OCI-LY1 (cell line): ENCODE results near the gene SLC25A17.

Experiments
- H2AFZ ChIP-seq: fragments of 200-600 bp; sonication (generic), shearing (Covaris generic); 2 replicates; pipeline ENCODE4 v1.6.0; 2014; ENCODE audit warnings: antibody characterized with exemption, mild to moderate bottlenecking, low read length
- H3F3A ChIP-seq: fragments of 200-600 bp; sonication (generic), shearing (Covaris generic); 2 replicates; pipeline ENCODE4 v1.6.0; 2014; ENCODE audit warnings: mild to moderate bottlenecking, antibody characterized with exemption, low read length, moderate library complexity; ENCODE audit not compliant: insufficient read depth
- H3K27ac ChIP-seq: fragments of 200-600 bp; sonication (generic); 2 replicates; pipeline ENCODE4 v1.5.1; 2014; ENCODE audit warnings: low read length, mixed run types, mild to moderate bottlenecking, low read depth; ENCODE audit not compliant: poor library complexity, severe bottlenecking
- H3K27me3 ChIP-seq: fragments of 200-600 bp; sonication (generic); 2 replicates; pipeline ENCODE4 v1.6.0; 2014; ENCODE audit warnings: antibody characterized with exemption, mild to moderate bottlenecking, low read length, moderate library complexity; ENCODE audit not compliant: insufficient read depth
- H3K36me3 ChIP-seq: fragments of 200-600 bp; sonication (generic); 2 replicates; pipeline ENCODE4 v1.6.1; 2014; ENCODE audit warnings: mild to moderate bottlenecking, antibody characterized with exemption, low read length, moderate library complexity, mixed read lengths; ENCODE audit not compliant: insufficient read depth
- H3K4me1 ChIP-seq: fragments of 200-600 bp; sonication (generic); 2 replicates; pipeline ENCODE4 v1.5.1; 2014; ENCODE audit warnings: mild to moderate bottlenecking, low read length, moderate library complexity; ENCODE audit not compliant: insufficient read depth, severe bottlenecking
- H3K4me2 ChIP-seq: fragments of 200-600 bp; sonication (generic), shearing (Covaris generic); 2 replicates; pipeline ENCODE4 v1.6.1; 2014; ENCODE audit warnings: low read length
- H3K4me3 ChIP-seq: fragments of 200-600 bp; sonication (generic); 2 replicates; pipeline ENCODE4 v1.5.1; 2014; ENCODE audit warnings: low read length, low read depth, mild to moderate bottlenecking, mixed read lengths; ENCODE audit not compliant: poor library complexity, severe bottlenecking
- H3K79me2 ChIP-seq: fragments of 200-600 bp; shearing (Covaris generic); 2 replicates; pipeline ENCODE4 v1.6.1; 2016; ENCODE audit warnings: mixed run types, low read length, mixed read lengths; ENCODE audit not compliant: insufficient read depth
- H3K9ac ChIP-seq: fragments of 200-600 bp; sonication (generic), shearing (Covaris generic); 2 replicates; pipeline ENCODE4 v1.6.1; 2014; ENCODE audit warnings: mild to moderate bottlenecking, low read length, mixed read lengths
- H3K9me2 ChIP-seq: fragments of 200-600 bp; sonication (generic), shearing (Covaris generic); 2 replicates; pipeline ENCODE4 v1.6.1; 2014; ENCODE audit warnings: low read depth, mild to moderate bottlenecking, low read length, mixed read lengths
- H3K9me3 ChIP-seq: fragments of 200-600 bp; shearing (Covaris generic); 2 replicates; pipeline ENCODE4 v1.6.1; 2014; ENCODE audit warnings: low read length, mixed read lengths
- H4K20me1 ChIP-seq: fragments of 200-600 bp; sonication (generic), shearing (Covaris generic); 2 replicates; pipeline ENCODE4 v1.6.0; 2016; ENCODE audit warnings: mild to moderate bottlenecking, low read length; ENCODE audit not compliant: insufficient read depth
- EZH2 ChIP-seq: fragments of 200-600 bp; sonication (generic), shearing (Covaris generic); IDR thresholded peaks from 2 replicates; pipeline ENCODE4 v1.8.0; 2017; ENCODE audit warnings: borderline replicate concordance, mixed run types, mild to moderate bottlenecking, antibody characterized with exemption, low read length, moderate library complexity, mixed read lengths
- TF ChIP-seq, protein P1 (sequence below): fragments of 200-600 bp; sonication (generic), shearing (Covaris generic); IDR thresholded peaks from 2 replicates; pipeline ENCODE4 v1.5.1; 2017; ENCODE audit warnings: mild to moderate bottlenecking, antibody characterized with exemption, low read length, moderate library complexity, mixed read lengths

The SLC25A17 gene

DNA sequence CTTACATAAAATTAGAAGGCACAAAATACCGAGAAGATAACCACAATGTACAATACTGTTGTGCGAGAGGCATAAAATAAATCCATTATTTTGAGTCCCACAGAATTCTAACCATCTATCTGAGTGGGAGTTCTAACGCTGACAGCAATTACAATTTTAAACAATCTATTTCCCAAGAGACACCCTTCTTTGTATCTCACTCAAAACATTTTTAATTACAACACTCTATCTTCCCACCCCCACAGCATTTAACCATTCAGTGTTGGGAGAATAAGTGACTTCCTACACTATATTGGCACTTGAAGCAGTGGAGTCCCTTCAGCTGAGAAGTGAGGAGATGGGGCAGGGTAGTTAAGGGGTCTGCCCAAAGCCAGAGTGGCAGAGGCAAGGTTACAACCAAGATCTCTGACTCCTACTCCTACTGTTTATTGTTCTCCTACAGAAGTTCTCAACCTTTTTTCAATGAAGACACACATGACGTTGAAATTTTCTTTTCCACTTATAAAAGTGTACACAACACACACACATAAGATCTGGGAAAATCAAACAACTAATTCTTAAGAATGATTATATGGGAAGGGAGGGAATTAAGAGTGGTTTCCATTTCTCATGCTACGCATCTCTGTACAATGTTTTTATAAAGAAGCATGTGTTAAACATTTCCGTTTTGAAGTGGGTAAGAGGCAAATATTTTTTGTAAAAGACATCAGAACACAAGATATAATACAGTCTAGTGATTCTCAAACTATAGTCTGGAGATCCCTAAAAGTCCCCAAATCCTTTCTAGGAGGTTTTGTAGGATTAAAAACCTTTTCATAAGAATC, 10.9 kb downstream of the SLC25A17 start:
- peaks cover 84% of the 10 kb centered on the region for H3K79me2 ChIP-seq
- no peaks in the 10 kb centered on the region for H3K9me2 ChIP-seq
- H4K20me1 ChIP-seq: no peaks in the 10 kb centered on the region
- no peak overlapping the region for H3K27ac ChIP-seq
- H3K4me2 ChIP-seq: no peak overlapping the region
- H3K4me1 ChIP-seq: peaks cover 4% of the 10 kb centered on the region
- no peaks in the 10 kb centered on the region for H3K9me3 ChIP-seq
- H3F3A ChIP-seq: no peaks in the 10 kb centered on the region
- H2AFZ ChIP-seq: no peak overlapping the region
- H3K36me3 ChIP-seq: peaks cover 68% of the 10 kb centered on the region
- TF ChIP-seq, protein P1, sequence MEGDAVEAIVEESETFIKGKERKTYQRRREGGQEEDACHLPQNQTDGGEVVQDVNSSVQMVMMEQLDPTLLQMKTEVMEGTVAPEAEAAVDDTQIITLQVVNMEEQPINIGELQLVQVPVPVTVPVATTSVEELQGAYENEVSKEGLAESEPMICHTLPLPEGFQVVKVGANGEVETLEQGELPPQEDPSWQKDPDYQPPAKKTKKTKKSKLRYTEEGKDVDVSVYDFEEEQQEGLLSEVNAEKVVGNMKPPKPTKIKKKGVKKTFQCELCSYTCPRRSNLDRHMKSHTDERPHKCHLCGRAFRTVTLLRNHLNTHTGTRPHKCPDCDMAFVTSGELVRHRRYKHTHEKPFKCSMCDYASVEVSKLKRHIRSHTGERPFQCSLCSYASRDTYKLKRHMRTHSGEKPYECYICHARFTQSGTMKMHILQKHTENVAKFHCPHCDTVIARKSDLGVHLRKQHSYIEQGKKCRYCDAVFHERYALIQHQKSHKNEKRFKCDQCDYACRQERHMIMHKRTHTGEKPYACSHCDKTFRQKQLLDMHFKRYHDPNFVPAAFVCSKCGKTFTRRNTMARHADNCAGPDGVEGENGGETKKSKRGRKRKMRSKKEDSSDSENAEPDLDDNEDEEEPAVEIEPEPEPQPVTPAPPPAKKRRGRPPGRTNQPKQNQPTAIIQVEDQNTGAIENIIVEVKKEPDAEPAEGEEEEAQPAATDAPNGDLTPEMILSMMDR: no peak
- no peak for TF ChIP-seq EZH2
- no peak overlapping the region for H3K4me3 ChIP-seq
- no peak overlapping the region for H3K9ac ChIP-seq
- H3K27me3 ChIP-seq: no peaks in the 10 kb centered on the region

DNA sequence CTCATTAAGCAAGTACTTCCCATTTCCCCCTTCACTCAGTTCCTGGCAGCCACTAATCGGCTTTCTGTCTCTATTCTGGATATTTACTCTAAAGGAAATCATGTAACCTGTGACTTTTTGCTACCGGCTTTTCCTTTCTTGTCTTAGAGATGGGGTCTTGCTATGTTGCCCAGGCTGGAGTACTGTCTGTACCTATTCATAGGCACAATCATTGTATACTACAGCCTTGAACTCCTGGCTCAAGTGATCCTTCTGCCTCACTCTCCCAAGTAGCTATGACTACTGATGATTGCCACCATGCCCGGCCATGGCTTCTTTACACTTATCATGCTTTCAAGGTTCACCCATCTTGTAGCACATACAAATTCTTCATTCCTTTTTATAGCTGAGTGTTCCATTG, 12.4 kb downstream of the SLC25A17 start:
- H3K27me3 ChIP-seq: no peaks in the 10 kb centered on the region

DNA sequence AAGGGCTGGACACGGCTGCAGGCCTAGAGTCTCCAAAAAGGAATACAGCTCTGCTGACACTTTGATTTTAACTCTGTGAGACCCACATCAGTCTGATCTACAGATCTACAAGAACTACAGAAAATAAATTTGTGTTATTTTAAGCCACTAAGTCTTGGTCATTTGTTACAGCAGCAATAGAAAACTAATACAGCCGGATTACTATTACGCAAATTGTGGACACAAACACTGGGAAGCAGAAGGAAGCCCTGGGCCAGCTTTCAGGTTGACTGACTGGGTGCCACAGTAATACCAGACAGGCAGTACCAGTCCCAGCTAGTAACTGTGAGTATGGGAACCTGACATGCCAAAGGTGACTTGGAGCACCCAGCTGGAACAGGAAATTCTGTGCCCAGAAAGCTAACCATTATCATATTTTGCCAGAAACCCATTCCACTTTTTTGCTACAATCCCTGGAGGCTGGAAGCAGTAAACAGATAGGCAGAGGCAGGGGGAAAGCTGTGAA, 13.4 kb downstream of the SLC25A17 start:
- Histone ChIP-seq H4K20me1 (no peaks in the 10 kb centered on the region), H3K9me2 (no peaks in the 10 kb centered on the region), H3K4me1 (no peaks in the 10 kb centered on the region), H3K9me3 (no peaks in the 10 kb centered on the region), H2AFZ (no peak overlapping the region), H3K36me3 (peaks cover 56% of the 10 kb centered on the region), H3K4me2 (no peak overlapping the region), H3K79me2 (peaks cover 65% of the 10 kb centered on the region), H3K9ac (no peak overlapping the region), H3F3A (no peaks in the 10 kb centered on the region), H3K4me3 (no peak overlapping the region), H3K27ac (no peak overlapping the region), H3K27me3 (no peaks in the 10 kb centered on the region)
- TF ChIP-seq, protein P1: no peak
- no peak for TF ChIP-seq EZH2

More for the DNA sequence above, 12.4 kb downstream of the SLC25A17 start:
- H3K4me1 ChIP-seq: no peaks in the 10 kb centered on the region
- H2AFZ ChIP-seq: no peak overlapping the region
- no peak overlapping the region for H3K27ac ChIP-seq
- no peaks in the 10 kb centered on the region for H3F3A ChIP-seq
- peaks cover 74% of the 10 kb centered on the region for H3K79me2 ChIP-seq
- no peaks in the 10 kb centered on the region for H4K20me1 ChIP-seq
- no peak overlapping the region for H3K9ac ChIP-seq
- no peaks in the 10 kb centered on the region for H3K9me2 ChIP-seq
- no peak for TF ChIP-seq EZH2
- TF ChIP-seq, protein P1: no peak
- H3K4me2 ChIP-seq: no peak overlapping the region
- H3K9me3 ChIP-seq: no peaks in the 10 kb centered on the region
- no peak overlapping the region for H3K4me3 ChIP-seq
- peaks cover 62% of the 10 kb centered on the region for H3K36me3 ChIP-seq
